Retinal pigment epithelial cell (primary cell): ENCODE data around the gene COL26A1.

ENCODE experiments used
- DNase-seq: peaks from one replicate; pipeline ENCODE4 v3.0.0-alpha.2; 2010; ENCODE audit warnings: low read depth
- H3K4me3 ChIP-seq: 2 replicates; pipeline ENCODE4 v1.5.1; 2011; ENCODE audit warnings: mild to moderate bottlenecking, low read length, control low read depth, moderate library complexity
- CTCF ChIP-seq: conservative IDR thresholded peaks from 2 replicates; pipeline ENCODE4 v1.5.1; 2011; ENCODE audit warnings: low read depth, low read length, control low read depth, inconsistent platforms

COL26A1 gene

DNA sequence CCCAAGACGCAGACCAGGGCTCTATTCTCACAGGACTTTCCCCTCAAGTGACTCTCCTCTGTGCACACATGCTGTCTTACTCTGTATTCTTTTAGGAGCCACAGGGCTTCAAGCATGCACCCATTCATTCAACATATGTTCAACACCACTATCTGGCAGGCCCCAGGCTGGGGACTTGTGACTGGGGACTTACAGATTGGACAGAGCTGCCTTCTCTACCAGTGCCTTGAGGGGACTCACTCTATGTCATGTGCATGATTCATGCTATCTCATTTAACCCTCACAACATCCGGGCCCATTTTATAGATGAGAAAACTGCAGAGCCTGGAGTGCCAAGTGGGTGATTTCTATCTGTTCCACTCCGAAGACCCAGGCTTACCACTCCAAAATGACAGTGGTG is 232.1 kb downstream of the COL26A1 start:
- no peak for TF ChIP-seq CTCF
- DNase-seq = no peak
- no peak overlapping the region for H3K4me3 ChIP-seq

DNA sequence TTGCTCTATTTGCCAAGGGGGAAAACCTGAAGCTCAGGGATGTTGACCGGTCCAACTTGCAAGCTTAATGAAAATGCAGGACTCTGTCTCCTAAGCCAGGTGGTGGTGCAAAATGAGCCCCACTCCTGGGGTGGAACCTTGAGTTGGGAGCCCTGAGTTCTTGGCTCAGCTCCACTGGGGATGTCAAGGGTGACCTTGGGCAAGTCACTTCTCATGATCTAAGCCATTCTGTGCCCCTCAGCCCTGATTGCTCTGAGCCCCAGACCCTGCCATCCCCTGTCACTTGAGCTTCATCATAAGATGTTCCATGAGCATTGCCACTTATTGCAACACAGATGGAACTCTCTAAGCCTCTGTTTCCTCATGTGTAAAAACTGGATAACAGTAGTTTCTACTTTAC is 232.6 kb downstream of the COL26A1 start:
- TF ChIP-seq CTCF = no peak
- no peak overlapping the region for H3K4me3 ChIP-seq
- no peak for DNase-seq

- TF ChIP-seq CTCF = no peak
- DNase-seq = no peak
- H3K4me3 ChIP-seq = no peak overlapping the region
Observed at GRCh38 chr7:101595766-101596537, 233.3 kb downstream of the COL26A1 start.

DNA sequence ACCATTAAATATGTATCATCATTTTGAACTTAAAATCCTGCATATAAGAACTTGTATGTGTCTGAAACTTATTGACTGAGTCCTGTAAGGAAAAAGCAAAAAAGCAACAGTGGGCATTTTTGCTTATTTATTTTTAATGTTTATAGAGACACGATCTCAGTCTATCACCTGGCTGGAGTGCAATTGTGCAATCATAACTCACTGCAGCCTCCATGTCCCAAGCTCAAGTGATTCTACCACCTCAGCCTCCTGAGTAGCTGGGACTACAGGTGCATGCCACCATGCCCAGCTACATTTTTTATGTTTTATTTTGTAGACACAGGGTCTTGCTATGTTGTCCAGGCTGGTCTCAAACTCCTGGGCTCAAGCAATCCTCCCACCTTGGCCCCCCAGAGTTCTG is 234.2 kb downstream of the COL26A1 start:
- H3K4me3 ChIP-seq = no peak overlapping the region

DNA sequence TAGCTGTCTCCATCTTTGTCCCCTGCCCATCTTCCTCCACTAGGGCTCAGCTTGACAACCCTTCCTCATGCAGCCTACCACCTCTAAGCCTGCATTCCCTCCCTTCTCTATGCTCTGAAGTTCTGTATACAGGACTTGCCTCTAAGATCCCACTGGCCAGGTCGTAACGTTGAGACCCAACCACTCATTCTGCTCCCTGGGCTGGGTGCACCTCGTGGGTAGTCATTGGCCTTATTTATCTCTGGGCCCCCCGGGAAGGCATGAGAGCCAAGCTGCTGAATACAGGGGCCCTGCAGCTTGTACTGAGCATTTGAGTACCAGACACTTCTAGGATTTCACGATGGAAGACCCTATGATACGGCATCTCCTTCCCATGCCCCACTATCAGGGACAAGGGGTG is 235.3 kb downstream of the COL26A1 start:
- H3K4me3 ChIP-seq = no peak overlapping the region
- DNase-seq = no peak
- TF ChIP-seq CTCF = no peak

More for the DNA sequence above, 234.2 kb downstream of the COL26A1 start:
- no peak for DNase-seq
- no peak for TF ChIP-seq CTCF

- no peak overlapping the region for H3K4me3 ChIP-seq
- TF ChIP-seq CTCF = no peak
- DNase-seq = no peak
Observed at GRCh38 chr7:101598422-101598985, 235.8 kb downstream of the COL26A1 start.
